GM06990 (cell line): ENCODE results near the gene EPN2.

Source experiments
- DNase-seq: peaks from one replicate; pipeline ENCODE4 v3.0.0-alpha.2; 2011; ENCODE audit not compliant: insufficient read length; ENCODE audit errors: extremely low read depth
- H3K27me3 ChIP-seq: replicated peaks from 2 replicates; pipeline ENCODE4 v1.6.0; 2011; ENCODE audit warnings: low read length; ENCODE audit not compliant: control insufficient read depth, insufficient read depth
- H3K36me3 ChIP-seq: 2 replicates; pipeline ENCODE4 v1.5.1; 2011; ENCODE audit warnings: low read length; ENCODE audit not compliant: control insufficient read depth, insufficient read depth
- H3K4me3 ChIP-seq: replicated peaks from 2 replicates; pipeline ENCODE4 v1.5.1; 2011; ENCODE audit warnings: low read depth, mild to moderate bottlenecking, control low read depth, low read length
- CTCF ChIP-seq: IDR thresholded peaks from 2 replicates; pipeline ENCODE4 v1.5.1; 2011; ENCODE audit warnings: low read length, control low read depth, mild to moderate bottlenecking, inconsistent platforms; ENCODE audit not compliant: insufficient read depth, poor library complexity, severe bottlenecking

Gene EPN2

DNA sequence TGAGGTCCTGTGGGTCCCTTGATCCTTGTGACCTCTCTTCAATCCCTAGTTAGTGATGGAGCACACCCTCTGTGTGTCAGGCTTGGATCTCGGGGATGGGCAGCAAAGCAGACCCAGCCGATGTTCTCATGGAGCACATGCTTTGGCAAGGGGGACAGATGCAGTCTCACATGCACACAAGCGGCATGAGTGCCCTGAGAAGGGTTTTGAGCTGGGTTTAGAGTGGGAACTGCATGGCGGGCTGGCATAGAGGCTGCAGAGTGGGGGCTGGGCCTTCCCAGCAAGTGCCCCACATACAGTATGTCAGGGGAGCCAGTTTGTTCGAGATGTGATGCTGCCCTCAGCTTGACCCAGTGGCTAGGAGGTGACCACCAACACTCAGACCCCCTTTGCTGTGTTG lies 83.7 kb downstream of the EPN2 start:
- TF ChIP-seq CTCF = no peak
- no peaks in the 10 kb centered on the region for H3K36me3 ChIP-seq
- H3K4me3 ChIP-seq = no peak overlapping the region
- DNase-seq = no peak
- no peaks in the 10 kb centered on the region for H3K27me3 ChIP-seq

DNA sequence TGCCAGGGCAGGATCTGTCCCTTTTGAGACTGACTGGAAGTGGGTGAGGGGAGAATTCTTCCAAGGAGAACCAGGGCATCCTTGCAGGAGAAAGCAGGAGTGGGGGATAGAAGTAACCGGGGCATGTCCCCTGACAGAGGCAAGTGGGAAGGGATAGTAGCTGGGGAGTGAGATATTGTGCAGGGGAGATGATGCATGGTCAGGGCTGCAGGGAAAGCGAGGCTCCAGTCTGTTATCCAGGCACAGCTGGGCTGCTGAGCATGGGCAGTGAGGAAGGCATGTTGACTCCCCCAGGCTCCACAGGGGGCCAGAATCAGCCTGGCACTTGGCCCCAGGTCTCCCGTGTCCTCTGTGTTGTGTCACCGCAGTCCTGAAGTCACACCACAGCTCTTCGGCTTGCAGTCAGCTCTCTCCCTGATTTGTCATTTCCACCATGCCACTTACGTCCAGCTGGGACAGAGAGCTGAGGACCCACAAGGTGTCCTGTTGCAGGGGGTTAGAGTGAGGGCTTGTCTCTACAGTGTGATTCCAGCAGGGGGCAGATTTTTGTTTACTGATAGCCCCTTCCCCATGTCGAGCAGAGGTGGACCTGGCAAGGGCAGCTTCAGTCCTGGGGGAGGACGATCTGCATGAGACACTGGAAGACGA lies 84.4 kb downstream of the EPN2 start:
- no peaks in the 10 kb centered on the region for H3K27me3 ChIP-seq
- DNase-seq = no peak
- H3K4me3 ChIP-seq = no peak overlapping the region
- TF ChIP-seq CTCF = peak; percentile 3
- H3K36me3 ChIP-seq = no peaks in the 10 kb centered on the region

- H3K4me3 ChIP-seq = no peak overlapping the region
- H3K27me3 ChIP-seq = no peaks in the 10 kb centered on the region
- no peak for DNase-seq
- no peak for TF ChIP-seq CTCF
- no peaks in the 10 kb centered on the region for H3K36me3 ChIP-seq
Observed at GRCh38 chr17:19322129-19322505, 85.0 kb downstream of the EPN2 start.

DNA sequence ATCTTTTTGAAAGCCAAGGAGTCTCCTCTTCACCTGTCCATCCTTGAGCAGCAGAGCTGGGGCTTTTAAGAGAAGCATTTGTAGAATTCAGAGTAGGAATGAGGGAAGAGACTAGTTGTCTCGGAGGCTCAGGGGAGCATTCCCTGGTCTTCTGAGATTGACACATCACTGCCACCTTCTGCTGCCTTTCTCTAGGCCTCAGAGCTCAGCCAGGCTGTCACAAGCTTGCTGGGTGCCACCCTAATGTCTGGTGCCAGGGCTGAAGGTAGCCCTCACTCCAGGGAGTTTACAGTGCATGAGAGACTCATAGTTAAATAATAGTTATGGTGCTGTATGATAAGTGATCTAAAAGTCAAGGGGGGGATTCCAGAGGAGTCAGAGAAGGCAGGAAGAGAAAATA lies 85.7 kb downstream of the EPN2 start:
- no peak for DNase-seq
- Histone ChIP-seq H3K27me3 (no peaks in the 10 kb centered on the region), H3K4me3 (no peak overlapping the region), H3K36me3 (no peaks in the 10 kb centered on the region)
- no peak for TF ChIP-seq CTCF

DNA sequence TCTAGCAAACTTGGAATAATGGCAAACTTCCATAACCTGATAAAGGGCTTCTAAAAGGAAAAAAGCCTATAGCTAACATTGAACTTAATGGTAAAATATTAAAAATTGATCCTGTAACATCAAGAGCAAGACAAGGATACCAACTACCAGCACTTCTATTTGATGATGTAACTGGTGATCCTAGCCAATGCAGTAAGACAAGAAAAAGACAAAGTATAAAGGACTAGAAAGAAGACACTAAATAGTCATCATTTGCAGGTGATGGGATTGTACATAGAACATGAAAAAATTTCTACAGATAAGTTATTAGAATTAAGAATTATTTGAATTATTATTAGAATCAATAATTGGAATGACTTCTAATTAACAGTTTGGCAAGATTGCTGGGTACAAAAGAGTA lies 88.4 kb downstream of the EPN2 start:
- Histone ChIP-seq H3K4me3 (no peak overlapping the region), H3K27me3 (no peaks in the 10 kb centered on the region), H3K36me3 (no peaks in the 10 kb centered on the region)
- DNase-seq = no peak
- no peak for TF ChIP-seq CTCF
